GM18951 (cell line): ENCODE results near the gene OR10H3.

Experiments
- POLR2A ChIP-seq: IDR thresholded peaks from 4 replicates; pipeline ENCODE4 v1.6.1; 2011; ENCODE audit warnings: mild to moderate bottlenecking; ENCODE audit not compliant: insufficient read length, insufficient read depth; ENCODE audit errors: extremely low read depth
- in situ Hi-C: fragments of 300-500 bp; cut with MboI; formaldehyde crosslinking; loops from one replicate; pipeline ENCODE4 v1.12.0; 2022; ENCODE audit warnings: low sequenced_read_pairs, mixed read lengths, inconsistent platforms; ENCODE audit not compliant: unreplicated experiment

OR10H3 gene

DNA sequence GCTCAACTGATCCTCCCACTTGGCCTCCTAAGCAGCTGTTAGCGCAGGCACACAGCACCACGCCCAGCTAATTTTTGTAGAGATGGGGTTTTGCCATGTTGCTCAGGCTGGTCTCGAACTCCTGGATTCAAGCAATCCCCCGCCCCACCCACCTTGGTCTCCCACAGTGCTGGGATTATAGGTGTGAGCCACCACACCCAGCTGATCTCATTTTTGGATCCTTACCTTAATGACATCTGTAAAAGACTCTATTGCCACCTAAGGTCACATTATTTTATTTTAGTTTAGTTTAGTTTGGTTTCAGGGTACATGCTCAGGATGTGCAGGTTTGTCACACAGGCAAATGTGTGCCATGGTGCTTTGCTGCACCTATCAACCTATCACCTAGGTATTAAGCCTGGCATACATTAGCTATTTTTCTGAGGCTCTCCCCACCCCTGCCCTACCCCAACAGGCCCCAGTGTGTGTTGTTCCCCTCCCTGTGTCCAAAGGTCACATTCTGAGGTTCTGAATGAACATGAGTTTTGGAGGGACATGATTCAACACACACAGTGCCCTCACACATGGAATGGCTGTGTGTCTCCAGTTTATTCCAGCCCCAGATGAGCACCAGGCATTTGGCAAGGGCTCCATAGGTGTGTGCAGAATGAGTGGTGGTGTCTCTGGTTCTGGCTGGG lies 50.9 kb downstream of the OR10H3 start:
- TF ChIP-seq POLR2A, result no peak
- in situ Hi-C loops, result no loop called here

DNA sequence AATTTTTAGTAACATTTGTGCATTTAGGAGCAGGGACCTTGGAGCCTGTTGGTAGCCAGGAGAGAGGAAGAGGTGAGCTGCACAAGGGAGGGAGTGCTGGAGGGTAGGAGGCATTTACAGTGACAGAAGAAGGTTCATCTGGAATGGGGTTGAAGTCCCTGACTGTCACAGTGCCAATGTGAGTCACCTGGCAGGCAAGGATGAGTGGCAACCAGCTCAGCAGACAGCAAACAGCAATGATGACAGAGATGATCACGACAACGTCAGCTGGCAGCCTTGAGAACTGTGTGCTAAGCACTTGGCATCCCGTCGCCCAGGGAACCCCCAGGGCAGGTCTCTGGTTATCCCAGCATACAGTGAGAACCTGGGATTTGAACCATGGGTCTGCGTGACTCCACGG lies 52.3 kb downstream of the OR10H3 start:
- TF ChIP-seq POLR2A, result no peak
- in situ Hi-C loops, result no loop called here
